UCSD-AML1 (cell line): ENCODE data around the gene TELO2.
"Not testable (repeated sequence)": the region's sequence is repeated elsewhere in the genome, so short reads cannot be mapped to it uniquely, and the experiment has no call there.

Source experiments
- DNase-seq: peaks from one replicate; lab custom pipeline; 2025; ENCODE audit not compliant: unreplicated experiment; lab: John Stamatoyannopoulos, UW

TELO2 gene

GRCh38 chr16:1457489-1458245, 35.5 kb upstream of the TELO2 start:
- no peak for DNase-seq

- DNase-seq = no peak
These were observed 34.7 kb upstream of the TELO2 start for GRCh38 chr16:1458336-1458976.

- no peak for DNase-seq
These were observed 34.2 kb upstream of the TELO2 start for GRCh38 chr16:1458977-1459341.

GRCh38 chr16:1459967-1460366, 33.2 kb upstream of the TELO2 start:
- DNase-seq = no peak

- DNase-seq = no peak
These were observed 32.5 kb upstream of the TELO2 start for GRCh38 chr16:1460602-1461138.

GRCh38 chr16:1461146-1461545, 32.0 kb upstream of the TELO2 start:
- DNase-seq = no peak

GRCh38 chr16:1464196-1464893, 28.8 kb upstream of the TELO2 start:
- no peak for DNase-seq

GRCh38 chr16:1464894-1465566, 28.1 kb upstream of the TELO2 start:
- DNase-seq = no peak

- DNase-seq = no peak
These were observed 27.6 kb upstream of the TELO2 start for GRCh38 chr16:1465567-1465915.

GRCh38 chr16:1466054-1466453, 27.1 kb upstream of the TELO2 start:
- no peak for DNase-seq

GRCh38 chr16:1466968-1467521, 26.1 kb upstream of the TELO2 start:
- no peak for DNase-seq

- DNase-seq = no peak
These were observed 24.7 kb upstream of the TELO2 start for GRCh38 chr16:1468426-1468810.

GRCh38 chr16:1469141-1469540, 24.0 kb upstream of the TELO2 start:
- not testable (repeated sequence) for DNase-seq

GRCh38 chr16:1469693-1470201, 23.4 kb upstream of the TELO2 start:
- DNase-seq = no peak

- DNase-seq = no peak
These were observed 22.5 kb upstream of the TELO2 start for GRCh38 chr16:1470481-1471251.

GRCh38 chr16:1471569-1472194, 21.5 kb upstream of the TELO2 start:
- DNase-seq = no peak

- DNase-seq = no peak
These were observed 20.2 kb upstream of the TELO2 start for GRCh38 chr16:1472974-1473373.

GRCh38 chr16:1474082-1474795, 18.9 kb upstream of the TELO2 start:
- DNase-seq = no peak
